GM12864 (cell line): ENCODE measurements around the gene IRS2.
"Not testable (repeated sequence)": the region's sequence is repeated elsewhere in the genome, so short reads cannot be mapped to it uniquely, and the experiment has no call there.

Experiments
- DNase-seq: peaks from one replicate; pipeline ENCODE4 v3.0.0-alpha.2; 2011; ENCODE audit warnings: low read depth
- H3K4me3 ChIP-seq: 2 replicates; pipeline ENCODE4 v1.5.1; 2011; ENCODE audit warnings: mild to moderate bottlenecking, low read depth, low read length, control low read depth
- TF ChIP-seq, protein P1 (sequence below): IDR thresholded peaks from 2 replicates; pipeline ENCODE4 v1.5.1; 2011; ENCODE audit warnings: low read depth, mild to moderate bottlenecking, moderate library complexity, low read length, control low read depth, inconsistent platforms; ENCODE audit errors: missing control alignments

Gene IRS2

DNA sequence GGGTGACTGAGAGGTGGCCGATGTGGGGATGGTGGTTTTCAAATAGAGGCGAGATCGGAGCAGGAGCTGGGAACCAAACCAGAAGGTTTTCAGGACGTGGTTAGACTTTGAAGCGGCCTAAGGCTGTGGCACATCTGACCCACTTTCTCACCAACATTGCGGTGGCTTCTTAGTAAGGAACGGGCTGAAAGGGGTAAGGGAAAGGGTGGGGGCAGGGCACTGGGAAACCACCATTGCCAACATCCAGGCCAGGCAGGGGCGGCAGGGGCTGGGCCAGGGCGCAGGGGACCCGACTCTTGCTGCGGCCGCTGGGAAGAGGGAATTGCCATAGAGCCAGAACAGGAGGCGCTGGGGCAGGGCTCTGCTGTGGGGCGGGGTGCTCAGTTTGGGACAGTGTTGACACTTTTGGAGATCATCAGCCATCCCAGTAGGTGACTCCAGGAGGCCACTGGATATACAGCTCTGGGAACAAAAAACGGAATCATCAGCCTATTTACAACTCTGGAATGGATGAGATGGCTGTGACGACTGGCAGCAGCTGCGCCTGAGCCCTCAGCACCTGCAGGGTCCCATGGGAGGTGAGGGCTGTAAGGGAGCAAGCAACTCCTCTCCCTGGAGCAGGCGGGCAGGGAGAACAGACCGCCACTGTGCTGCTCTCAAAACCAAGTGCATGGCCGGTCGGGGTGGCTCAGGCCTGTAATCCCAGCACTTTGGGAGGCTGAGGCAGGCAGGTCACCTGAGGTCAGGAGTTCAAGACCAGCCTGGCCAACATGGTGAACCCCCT is 52.2 kb downstream of the IRS2 start:
- no peak for DNase-seq
- no peak overlapping the region for H3K4me3 ChIP-seq
- TF ChIP-seq, protein P1, sequence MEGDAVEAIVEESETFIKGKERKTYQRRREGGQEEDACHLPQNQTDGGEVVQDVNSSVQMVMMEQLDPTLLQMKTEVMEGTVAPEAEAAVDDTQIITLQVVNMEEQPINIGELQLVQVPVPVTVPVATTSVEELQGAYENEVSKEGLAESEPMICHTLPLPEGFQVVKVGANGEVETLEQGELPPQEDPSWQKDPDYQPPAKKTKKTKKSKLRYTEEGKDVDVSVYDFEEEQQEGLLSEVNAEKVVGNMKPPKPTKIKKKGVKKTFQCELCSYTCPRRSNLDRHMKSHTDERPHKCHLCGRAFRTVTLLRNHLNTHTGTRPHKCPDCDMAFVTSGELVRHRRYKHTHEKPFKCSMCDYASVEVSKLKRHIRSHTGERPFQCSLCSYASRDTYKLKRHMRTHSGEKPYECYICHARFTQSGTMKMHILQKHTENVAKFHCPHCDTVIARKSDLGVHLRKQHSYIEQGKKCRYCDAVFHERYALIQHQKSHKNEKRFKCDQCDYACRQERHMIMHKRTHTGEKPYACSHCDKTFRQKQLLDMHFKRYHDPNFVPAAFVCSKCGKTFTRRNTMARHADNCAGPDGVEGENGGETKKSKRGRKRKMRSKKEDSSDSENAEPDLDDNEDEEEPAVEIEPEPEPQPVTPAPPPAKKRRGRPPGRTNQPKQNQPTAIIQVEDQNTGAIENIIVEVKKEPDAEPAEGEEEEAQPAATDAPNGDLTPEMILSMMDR, result no peak

DNA sequence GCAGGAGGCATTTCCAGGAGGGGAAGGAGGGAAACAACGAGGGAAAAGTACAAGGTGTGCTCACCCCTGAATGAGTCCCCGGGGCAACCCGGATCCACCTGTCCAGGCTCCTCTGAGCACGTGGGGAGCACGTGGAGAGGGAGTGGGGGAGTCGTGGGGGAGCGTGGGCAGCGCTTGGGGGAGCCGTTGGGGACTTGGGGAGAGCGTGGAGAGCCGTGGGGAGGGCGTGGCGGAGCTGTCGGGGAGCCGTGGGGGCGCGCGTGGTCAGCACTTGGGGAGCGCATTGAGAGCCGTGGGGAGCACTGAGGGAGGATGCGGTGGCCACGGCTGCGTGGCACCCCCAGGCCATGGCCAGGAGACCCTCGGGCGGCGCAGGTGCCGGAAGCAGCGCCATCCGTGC is 52.8 kb downstream of the IRS2 start:
- no peak overlapping the region for H3K4me3 ChIP-seq
- DNase-seq, result no peak

DNA sequence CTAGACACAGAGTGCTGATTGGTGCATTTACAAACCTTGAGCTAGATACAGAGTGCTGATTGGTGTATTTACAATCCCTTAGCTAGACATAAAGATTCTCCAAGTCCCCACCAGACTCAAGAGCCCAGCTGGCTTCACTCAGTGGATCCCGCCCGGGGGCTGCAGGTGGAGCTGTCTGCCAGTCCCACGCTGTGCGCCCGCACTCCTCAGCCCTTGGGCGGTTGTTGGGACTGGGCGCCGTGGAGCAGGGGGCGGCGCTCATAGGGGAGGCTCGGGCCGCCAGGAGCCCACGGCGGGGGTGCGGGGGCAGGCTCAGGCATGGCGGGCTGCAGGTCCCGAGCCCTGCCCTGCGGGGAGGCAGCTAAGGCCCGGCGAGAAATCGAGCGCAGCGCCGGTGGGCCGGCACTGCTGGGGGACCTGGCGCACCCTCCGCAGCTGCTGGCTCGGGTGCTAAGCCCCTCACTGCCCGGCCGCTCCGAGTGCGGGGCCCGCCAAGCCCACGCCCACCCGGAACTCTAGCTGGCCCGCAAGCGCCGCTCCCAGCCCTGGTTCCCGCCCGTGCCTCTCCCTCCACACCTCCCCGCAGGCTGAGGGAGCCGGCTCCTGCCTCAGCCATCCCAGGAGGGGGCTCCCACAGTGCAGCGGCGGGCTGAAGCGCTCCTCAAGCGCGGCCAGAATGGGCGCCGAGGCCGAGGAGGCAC is 53.8 kb downstream of the IRS2 start:
- not testable (repeated sequence) for H3K4me3 ChIP-seq

More for the DNA sequence above, 52.8 kb downstream of the IRS2 start:
- TF ChIP-seq, protein P1, result no peak

DNA sequence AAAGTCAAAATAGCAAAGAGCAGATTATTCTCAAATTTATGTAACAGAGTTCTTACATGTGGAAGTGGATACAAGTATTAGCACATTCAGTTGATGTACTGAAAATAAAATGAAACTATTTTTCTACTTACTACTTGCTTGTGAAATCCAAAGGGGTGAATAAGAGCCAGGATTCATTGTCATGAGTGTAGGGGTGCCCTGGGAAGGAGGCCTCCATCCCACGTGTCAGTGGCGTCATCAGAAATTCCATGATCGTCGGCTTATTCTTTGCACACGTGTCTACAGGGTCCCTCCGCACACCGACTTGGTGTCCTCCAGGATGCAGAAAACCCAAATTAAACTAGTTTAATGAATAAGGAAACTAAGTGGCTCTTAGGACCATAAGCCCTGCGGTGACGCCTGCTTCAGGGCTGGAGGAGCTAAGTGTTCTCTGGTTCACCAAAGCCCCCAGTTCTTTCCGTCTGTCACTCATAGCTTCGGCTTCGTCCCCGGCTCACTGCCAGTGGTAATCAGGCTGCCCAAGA is 55.5 kb downstream of the IRS2 start:
- TF ChIP-seq, protein P1, result no peak
- DNase-seq, result no peak
- H3K4me3 ChIP-seq, result no peak overlapping the region

More for the DNA sequence above, 53.8 kb downstream of the IRS2 start:
- DNase-seq, result not testable (repeated sequence)

DNA sequence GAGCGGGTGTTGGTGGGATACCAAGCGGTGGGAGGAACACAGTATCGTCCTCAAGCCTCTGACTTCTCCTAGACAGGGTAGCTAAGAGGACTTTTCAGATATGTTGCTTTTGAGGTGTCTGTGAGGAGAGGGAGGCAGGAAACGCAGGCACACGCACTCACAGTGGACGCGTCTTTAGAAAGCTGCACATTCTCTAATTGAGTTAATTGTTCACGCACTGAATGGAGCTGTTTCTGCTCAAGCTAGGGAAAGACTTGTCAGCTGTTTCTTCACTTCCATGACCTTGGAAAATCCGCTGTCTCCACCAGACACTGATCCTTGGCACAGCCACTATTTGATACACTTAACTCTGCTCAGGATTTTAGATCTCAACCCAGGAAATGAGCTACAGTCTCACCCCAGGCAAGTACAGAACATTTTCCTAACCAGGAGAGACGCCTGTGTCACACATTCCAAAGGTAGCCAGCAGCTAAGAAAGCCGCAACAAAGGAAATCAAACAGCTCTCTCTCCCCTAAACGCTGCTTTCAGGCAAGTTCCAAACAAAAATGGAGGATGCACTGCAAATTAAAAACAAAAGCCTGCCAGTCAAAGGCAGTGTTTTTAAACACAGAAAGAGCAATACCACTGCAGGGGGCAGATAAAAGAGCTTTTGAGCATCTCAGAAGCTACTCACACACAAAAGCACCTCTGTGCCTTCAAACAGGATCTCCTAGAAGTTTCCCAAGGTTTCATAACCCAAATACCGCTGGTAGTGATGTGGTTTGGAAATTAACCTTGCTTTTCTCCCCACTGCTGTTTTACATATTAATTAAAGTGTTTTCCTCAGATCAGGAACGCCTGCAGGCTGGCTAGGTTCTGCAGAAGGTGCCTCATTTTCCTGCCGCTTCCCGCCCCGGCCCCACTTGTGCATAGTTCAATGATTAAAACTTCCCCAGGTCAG is 57.3 kb downstream of the IRS2 start:
- no peak overlapping the region for H3K4me3 ChIP-seq

DNA sequence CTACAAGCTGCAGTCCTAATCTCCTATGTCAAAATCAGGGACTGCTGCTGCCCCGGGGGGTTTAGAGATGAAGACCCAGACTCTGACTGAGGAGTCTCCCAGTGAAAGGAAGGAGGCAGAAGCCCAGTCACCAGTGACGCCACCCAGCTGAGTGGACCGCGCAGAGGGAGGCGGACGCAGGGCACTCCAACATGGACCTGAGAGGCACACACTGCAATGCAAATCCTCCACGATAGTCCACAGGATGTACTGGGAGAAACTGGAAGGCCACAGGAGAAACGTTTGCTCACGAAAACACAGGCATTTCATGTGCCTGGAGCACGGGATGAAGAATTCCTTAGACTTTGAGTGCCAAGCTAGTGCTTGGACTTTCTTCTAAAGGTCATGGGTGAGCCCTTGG is 58.3 kb downstream of the IRS2 start:
- TF ChIP-seq, protein P1, result no peak
- DNase-seq, result no peak
- no peak overlapping the region for H3K4me3 ChIP-seq

More for the DNA sequence above, 57.3 kb downstream of the IRS2 start:
- no peak for DNase-seq
- TF ChIP-seq, protein P1, result no peak
